ENCODE data around the gene TMEM147.

The TMEM147 gene

DNA sequence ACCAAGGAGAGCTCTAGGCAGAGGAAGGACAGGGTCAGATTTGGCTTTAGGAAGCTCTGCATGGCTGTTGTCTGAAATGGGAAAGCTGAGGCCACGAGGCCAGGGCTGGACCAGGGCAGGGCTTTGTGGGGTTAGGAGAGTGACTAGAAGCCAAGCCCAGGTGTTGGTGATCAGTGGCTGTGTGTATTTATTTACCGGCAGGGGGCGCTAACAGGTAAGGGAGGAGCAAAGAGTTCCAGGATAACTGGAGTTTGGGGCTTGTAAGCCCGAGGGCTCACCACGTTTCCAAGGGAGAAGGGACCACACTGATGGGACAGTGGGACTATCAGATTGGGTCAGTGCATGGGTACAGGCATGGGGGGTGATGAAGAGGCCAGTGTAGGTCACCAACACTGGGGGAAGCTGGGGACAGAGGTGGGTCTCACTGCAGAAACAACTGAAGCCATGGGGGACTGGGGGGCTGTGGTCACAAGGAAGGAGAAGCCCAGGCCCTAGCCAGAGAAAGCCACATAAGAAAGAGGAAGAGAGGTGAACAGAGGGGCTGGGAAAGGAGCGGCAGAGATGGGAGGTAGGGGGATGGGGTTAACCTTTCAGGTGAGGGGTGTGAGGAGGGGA lies 3.9 kb downstream of the TMEM147 start:
- peak; percentile 28 for DNase-seq

DNA sequence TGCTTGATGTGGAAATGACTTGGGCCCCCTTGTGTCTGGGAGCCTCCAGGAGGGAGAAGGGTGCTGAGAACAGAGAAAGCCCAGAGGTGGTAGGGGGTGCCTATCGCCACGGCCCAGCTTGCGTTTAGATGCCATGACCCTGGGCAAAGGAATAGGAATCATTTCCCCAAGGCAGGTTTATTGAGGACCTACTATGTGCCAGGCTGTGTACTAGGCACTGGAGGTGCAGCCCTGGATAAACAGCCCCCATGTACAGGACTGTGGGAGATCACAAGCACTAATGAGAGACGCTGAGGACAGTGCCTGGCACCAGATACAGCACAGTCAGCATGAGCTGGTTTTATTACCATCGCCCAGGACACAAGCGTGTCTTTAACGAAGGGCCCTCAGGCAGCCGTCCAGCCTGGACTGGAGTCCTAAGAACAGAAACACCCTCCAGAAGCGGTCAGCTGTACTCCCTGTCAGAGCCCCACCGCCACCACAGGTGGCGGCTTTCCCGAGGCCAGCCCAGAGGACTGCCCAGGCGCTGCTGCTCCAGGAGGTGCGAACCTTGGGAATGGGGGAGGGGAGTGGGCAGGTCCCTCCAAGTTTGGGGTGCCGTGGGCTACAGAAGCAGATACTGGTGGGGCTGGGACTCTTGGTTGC lies 4.6 kb downstream of the TMEM147 start:
- no peak for DNase-seq

DNA sequence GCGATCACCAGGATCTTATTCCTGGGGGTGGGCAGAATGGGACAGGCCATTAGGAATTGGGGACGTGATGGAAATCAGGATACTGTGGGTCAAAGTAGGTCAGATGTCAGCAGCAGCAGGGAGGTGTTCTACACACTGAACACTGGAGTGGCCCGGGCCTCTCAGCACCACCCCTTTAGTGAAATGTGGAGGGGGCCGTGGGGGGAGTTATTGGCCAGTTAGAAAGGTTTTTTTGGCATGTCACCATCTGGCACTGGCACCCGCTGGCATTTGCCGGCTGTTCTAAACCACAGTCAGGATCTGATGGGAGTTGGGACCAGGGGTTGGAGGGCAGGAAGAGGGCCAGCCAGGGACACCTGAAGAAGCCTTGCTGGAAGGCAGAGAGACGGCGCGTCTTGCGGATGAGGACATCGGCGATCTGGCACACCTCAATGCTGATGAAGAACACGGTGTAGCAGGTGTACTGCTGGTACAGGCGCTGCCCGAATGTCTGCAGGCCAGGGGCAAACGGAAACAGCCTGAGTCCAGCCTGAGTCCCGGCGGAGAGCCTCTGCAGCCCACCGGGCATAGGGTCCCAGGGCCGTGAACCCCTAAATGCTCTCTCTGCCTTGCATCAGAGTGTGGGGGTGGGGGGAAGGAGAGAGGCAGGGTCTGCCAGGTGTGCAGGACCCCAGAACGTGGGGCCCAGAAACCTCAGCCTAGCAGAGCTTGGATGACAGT lies 5.8 kb downstream of the TMEM147 start:
- DNase-seq = no peak

DNA sequence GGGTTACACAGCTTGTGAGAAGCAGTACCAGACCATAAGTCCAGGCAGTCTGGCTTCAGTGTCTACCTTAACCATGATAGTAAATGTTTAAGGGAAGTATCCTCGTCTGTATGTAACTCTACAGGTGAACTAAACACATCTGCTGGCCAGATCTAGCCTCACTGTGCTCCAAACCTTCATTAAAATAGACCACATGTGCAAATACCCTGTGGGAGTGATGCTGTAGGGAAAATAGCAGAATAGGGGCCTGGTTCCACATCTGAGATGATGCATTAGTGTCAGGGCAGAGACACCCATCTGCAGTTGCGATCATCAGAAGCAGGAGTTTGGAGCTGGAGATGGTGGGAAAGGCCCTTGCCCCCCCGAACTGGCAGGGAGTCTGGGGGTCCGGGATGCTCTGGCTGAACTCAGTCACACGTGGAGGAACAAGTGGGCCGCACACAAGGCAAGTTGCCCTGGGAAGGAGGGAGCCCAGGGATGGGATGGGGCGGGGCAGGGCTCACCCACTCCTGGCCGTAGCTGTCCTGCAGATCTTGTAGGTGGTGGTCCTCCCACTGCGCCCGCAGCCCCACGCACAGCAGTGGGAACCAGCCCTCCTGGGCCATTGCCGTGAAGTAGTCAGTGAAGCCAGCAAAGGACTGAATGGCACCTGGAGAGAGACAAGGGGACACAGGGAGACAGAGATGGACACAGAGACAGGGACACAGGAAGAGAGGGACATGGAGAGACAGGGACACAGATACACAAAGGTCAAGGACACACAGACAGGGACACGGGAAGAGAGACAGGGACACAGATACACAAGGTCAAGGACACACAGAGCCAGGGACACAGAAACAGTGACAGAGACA lies 7.3 kb downstream of the TMEM147 start:
- DNase-seq = no peak

DNA sequence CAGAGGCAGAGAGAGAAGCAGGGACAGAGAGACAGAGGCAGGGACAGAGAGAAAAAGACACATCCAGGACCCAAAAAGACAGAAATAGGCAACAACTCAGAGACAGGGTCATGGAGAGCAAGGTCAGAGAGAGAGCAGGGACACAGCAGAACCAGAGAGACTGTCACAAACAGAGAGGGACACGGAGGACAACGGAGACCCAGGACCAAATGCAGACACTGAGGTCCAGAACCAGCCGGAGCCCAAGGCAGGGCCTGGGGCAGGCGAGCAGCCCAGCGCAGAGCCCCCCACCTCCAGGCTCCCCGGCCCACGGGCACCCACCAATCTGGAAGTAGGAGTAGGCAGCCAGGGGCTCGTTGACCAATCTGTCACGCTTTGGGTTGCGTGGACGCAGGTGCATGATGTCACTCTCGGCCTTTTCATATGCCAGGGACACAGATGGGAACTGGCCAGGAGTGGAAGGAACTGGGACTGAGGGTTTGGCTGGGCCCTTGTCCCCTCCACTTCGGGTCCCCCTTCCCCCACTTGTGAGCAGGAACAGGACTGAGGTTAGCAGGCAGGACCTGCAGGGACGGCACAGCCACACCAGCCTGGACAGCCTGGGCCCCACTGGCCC lies 8.1 kb downstream of the TMEM147 start:
- no peak for DNase-seq

DNA sequence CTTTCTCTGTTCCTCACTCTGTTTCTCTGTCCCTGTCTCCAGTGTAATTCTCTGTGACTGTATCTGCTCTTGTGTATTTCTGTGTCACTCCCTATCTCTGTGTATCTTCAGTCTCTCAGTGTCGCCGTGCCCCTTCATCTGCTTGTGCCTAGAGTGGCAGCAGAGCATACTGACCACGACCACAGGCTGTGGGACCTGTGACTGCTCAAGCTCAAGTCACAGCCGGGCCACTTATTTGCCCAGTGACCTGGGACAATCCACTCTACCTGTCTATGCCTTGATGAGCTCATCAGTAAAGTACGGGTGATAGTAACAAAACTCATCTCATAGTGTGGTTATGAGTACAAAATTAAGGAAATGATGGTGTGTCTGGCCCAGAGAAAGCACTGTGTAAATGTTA lies 8.7 kb downstream of the TMEM147 start:
- no peak for DNase-seq

DNA sequence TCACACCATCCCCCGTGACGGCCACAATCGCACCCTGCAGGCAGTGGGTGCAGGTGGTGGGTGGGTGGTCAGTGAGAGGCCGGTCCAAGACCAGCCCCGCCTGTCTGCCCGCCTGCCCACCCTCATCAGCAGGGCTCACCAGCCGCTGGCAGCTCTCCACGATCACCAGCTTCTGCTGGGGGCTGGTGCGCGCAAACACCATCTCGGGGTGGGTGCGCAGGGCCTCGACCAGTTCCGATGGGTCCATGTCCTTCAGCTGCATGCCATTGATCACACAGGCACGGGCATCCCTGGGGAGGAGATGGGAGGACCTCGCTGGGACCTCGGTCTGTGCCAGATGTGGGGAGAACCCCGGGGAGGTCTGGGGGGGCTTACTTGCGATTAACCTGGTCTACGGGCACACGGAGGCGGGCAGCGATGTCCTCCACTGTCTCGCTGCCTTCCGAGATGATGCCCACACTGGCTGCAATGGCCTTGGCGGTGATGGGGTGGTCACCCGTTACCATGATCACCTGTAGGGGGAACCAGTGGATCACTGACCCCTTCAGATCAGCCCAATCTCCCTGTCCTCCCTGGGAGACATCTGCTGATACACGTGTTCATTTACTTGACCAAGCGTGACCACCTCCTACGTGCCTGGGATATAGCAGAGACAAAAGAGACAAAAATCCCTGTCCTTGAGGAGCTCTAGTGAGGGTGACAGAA lies 10.0 kb downstream of the TMEM147 start:
- no peak for DNase-seq

DNA sequence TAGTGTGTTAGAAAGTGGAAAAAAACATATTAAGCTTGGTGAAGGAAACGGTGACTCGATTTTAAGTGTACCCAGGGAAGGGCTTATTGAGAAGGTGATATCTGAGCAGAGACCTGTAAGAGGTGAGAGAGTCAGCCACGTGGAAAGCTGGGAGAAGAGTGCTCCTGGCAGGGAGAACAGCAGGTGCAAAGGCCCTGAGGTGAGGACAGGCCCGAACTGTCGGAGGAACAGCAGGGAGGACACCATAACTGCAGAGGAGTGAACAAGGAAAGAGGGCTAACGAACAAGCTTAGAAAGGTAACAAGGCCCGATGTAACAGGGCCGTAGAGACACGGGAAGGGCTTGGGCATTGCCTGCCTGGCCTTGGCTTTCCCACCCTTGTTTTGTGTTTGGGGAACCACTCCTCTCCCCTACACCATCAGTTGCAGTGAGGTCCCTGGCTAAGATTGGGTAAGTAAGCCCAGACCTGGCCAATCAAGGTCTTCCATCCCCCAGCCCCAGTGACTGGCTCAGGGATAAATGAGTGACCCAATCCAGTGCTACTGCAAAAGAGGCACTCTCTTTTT lies 10.7 kb downstream of the TMEM147 start:
- DNase-seq = no peak

DNA sequence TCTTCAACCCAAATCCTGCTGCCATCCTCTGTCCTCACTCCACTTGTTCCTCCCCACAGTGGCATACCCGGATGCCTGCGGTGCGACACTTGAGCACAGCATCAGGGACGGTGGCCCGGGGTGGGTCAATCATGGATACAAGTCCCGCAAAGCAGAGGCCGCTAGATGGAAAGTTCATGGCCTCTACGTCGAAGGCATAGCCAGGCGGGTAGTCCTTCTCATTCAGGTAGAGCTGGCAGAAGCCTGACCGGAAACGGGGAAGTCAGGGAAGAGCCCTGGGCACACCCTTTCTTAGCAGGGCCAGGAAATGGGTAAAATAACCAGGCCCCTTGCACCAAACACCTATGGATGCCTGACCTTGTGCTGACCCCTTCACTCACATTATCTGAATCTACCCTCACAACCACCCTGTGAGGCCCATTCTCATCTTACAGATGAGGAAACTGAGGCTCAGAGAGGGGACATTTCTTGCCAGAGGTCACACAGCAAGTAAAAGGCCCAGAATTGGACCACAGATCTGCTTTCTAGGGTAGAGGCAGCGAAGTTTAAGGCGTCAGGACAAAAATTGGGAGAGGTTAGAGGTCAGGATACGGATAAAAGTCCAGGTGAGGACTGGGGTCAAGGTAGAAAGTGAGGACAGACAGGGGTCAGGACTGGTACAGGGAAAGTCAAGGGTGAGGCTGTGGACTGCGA lies 11.6 kb downstream of the TMEM147 start:
- no peak for DNase-seq

DNA sequence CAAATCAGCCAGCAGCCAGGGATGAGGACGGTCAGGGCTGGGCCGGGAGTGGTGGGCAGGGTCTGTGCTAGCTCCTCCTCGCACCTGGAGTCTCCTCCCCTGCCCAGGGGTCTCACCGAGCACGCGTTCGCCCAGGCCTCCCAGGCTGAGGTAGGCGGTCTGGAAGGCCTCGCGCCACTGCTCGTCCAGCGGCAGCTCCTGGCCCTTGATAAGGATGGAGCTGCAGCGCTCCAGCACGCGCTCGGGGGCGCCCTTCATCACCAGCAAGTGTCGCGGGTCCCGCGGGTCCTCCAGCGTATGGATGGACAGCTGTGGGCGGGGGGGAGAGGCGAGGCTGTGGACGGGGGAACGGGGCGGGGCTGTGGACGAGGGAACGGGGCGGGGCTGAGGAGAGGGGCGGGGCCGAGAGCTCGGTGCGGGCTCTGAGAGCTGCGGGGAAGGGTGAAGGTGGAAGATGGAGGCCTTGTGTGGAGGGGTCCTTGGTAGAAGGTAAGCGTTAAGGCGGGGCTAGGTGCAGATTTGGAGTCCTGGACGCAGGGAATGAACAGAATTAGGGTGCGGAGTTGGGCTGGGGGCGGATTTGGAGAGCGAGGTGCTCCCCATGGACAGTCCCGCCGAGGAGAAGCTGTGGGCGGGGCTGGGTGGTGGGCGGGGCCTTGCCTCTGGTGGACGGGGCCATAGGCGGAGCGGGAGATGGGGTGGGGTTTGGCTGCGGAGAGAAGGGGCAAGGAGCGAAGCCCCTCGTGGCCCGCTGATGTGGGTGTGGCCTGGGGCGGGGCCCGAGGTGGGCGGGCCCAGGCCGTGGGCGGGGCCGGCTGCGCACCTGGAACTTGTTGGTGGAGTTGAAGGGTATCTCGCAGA lies 12.3 kb downstream of the TMEM147 start:
- peak; percentile 37 for DNase-seq

DNA sequence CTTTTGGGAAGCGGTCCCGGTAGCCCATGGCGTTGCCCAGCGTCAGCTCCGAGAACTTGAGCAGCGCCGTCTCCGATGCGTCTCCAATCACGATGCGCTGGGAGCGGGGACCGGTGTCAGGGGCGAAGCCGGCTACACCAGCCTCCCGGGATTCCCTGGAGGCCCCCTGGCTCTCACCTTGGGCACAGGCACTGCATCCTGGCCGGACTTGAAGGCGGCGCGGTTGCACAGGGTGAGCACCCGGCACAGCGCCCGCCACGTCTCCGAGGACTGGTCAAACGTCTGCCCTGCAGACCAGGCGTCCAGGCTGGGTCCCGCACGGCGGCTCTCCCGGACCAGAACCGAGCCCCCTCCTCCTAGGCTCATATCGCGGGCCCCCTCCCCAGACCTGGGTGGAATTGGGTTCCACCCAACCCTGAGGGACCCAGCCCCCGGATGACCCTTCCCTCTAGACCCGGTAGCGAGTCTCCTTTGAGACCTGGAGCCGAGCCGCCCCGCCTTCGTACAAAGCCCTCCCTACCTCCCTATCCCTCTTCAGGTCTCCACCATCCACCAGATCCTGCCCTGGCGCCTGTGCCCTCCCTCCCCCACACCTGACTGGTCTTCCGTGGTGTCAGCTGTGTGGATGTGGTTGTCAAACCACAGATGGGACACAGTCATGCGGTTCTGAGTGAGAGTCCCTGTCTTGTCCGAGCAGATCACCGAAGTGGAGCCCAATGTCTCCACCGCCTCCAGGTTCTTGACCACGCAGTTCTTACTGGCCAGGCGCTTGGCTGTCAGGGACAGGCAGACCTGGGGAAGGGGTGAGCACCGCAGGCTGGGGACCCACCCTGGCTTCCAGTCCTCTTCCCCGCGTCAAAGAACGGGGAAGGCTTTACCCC lies 13.2 kb downstream of the TMEM147 start:
- no peak for DNase-seq

DNA sequence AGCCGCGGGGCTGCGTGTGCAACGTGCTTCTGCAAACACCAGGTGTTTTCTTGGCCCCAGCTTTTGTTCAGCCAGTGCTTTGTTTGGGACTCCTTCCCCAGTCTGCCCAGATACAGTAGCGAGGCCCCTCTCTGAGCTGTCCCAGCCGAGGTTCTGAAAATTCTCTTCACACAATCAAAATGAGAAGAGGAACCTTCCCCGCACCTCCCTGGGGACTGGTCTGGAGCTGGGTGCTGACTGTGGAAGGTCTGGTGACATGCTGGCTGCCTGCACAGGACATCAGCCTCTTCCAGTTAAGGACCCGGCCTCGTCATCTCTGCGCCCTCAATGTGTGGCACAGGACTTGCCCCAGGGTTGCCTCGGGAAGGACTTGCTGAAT lies 13.8 kb downstream of the TMEM147 start:
- no peak for DNase-seq

DNA sequence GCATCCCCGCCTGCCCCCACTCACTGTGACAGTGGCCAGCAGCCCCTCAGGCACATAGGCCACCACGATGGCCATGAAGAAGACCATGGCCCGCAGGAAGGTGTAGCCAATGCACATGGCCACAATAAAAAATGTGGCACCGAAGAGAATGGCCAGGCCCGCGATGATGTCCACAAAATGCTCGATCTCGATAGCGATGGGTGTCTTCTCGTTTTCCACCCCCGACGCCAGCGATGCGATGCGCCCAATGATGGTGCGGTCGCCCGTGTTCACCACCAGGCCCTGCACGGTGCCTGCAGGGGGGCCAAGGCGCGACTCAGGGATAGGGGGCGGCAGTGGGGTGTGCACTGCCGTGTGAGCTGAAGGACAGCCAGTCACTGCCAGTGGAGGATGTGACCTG lies 14.4 kb downstream of the TMEM147 start:
- DNase-seq = no peak

DNA sequence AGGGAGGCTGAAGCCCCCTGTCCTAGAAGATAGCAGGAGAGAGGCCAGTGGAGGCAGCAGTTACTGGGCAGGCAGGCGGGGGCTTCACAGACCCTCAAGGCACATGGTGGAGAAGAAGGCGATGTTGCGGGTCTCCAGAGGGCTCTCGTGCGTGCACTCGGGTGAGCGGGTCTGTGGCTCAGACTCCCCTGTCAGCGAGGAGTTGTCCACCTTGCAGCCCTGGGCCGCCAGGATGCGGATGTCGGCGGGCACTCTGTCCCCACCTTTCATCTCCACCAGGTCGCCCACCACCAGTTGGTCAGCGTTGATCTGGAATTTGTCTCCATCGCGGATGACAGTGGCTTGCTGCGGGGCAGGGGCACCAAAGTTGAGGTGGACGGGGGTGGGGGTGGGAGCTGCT lies 14.8 kb downstream of the TMEM147 start:
- no peak for DNase-seq

DNA sequence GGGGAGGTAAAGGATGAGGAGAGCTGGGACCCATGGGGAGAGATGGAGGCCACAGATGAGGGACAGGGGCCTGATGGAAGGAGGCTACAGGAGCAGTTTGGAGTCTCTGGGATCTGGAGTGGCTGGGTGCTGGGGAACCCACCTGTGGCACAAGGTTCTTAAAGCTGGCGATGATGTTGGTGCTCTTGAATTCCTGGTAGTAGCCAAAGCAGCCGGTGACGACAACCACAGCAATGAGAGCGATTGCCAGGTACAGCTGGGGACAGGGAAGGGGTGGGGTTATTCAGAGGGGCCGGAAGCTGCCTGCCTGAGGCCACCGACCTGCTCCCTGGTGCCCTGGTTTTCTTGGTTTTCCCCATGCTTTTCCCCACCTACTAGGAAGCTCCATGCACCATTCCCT lies 15.3 kb downstream of the TMEM147 start:
- DNase-seq = no peak

DNA sequence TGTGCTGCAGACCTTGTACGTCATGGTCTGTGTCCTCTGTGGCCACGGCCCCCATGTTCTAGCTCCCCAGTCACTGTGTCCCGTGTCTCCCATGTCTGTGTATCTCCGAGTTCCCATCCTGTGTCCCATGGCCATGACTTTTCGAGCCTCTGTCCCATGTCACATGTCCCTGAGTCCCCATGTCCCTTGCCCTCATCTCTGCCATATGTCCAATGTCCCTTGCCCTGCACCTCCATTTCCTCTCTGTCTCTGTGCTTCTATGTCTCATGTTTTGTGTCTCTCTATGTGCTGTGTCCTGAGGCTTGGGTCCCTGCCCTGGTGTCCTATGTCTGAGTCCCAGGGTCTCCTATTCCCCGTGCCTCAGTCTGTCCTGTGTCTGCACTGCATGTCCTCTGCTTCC lies 16.0 kb downstream of the TMEM147 start:
- no peak for DNase-seq

DNA sequence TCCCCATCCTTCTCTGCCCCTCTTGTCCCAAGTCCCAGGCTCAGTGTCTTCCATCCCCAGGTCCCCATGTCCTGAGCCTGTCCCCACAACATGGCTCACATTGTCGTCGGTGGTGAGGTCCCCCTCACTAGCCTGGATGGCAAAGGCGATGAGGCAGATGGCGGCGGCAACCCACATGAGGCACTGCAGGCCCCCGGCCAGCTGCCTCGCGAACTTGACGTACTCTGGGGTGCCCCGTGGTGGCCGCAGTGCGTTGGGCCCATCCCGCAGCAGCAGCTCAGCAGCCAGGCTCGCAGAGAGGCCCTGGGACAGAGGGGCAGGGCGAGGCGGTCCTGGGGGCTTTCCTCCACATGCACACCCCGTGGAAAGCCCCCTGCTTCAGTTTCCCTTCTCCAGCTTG lies 16.9 kb downstream of the TMEM147 start:
- no peak for DNase-seq

DNA sequence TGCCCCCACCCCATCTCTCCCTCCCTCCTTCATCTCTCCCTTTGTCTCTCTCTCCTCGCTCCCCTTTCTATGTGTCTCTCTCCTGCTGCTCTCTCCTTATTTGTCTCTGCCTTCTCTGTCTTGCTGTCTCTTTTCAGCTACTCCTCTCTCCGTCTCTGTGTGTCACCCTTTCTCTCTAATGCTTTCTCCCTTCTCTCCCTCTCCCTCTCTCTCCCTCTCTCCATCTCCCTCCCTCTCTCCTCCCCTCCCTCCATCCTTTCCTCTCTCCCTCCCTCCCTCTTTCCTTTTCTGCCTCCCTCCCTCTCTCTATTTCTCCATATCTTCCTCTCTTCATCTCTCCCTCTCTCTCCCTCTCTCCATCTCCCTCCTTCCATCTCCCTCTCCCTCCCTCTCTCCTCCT lies 17.4 kb downstream of the TMEM147 start:
- no peak for DNase-seq

DNA sequence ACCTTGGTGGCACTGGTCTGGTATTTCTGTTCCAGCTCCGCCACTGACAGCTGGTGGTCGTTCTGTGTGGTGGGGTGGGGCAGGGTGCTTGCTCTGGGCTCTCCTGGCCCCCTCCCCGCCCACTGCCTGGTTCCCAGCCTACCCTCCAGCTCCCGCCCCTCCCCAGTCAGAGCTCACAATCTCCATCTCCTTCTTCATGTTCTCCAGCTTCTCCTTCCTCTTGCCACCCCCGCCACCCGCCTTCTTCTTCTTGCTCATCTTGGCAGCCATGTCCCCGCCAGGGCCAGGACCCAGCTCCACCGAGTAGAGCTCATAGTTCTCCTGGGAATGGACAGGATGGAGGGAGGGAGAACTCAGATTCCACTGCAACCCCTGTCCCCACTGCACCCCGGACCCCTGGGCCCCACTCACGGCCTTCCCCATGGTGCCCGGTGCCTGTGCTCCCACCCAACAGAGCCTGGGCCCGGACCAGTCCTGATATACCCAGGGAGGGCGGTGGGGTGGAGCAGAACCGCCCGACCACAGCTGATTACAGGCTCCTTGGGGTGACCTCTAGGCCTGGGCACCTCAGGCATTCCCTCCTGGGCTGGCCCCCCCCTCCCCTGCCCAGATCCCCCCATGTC lies 17.9 kb downstream of the TMEM147 start, which contains the start of gene ATP4A:
TSS of gene ATP4A (minus strand) at position 452 of the 623 bp plus-strand sequence. CDS start at position 423, 29 bp downstream.
- DNase-seq = no peak

Measured in NCI-H2029 treated with DMSO at 0.1 percent for 48 hours (cell line).